ENCODE results near the gene HHAT. TPM values are rescaled to one million over a fixed set of nuclear protein-coding genes. Genes with fewer than 3 reads are reported as not detected.

The HHAT gene
- polyA plus RNA-seq, 3 donors: 1.1 to 1.6 (median 1.5) TPM

GRCh38 chr1:210445931-210446330, 117.2 kb downstream of the HHAT start:
- Histone ChIP-seq H2AFZ (ENCODE audit: insufficient read depth, low read depth, low read length, poor library complexity, severe bottlenecking) (no peak overlapping the region), H3K4me2 (replicated peaks; ENCODE audit: extremely low read depth, low read length, poor library complexity, severe bottlenecking) (no peak overlapping the region), H3K4me3 (replicated peaks in 1 of 3; ENCODE audit: low read depth in 2 of 3, low read length in 3 of 3) (no peak overlapping the region), H3K36me3 (replicated peaks in 1 of 2; ENCODE audit: control insufficient read depth in 1 of 2, insufficient read depth in 2 of 2, low read length in 2 of 2) (no peaks in the 10 kb centered on the region), H3K27me3 (ENCODE audit: control insufficient read depth in 2 of 2, insufficient read depth in 2 of 2, low read length in 2 of 2) (no peaks in the 10 kb centered on the region), H3K27ac (ENCODE audit: low read depth in 1 of 2, low read length in 2 of 2) (no peak overlapping the region), H3K4me1 (ENCODE audit: control insufficient read depth in 1 of 2, insufficient read depth in 2 of 2, low read length in 2 of 2) (no peaks in the 10 kb centered on the region), H3K9ac (ENCODE audit: insufficient read depth, low read length, poor library complexity, severe bottlenecking) (no peak overlapping the region), H4K20me1 (ENCODE audit: insufficient read depth, low read length) (no peaks in the 10 kb centered on the region), H3K79me2 (ENCODE audit: insufficient read depth, low read length) (no peaks in the 10 kb centered on the region), H3K9me3 (replicated peaks in 1 of 2; ENCODE audit: control insufficient read depth in 1 of 2, insufficient read depth in 1 of 2, low read length in 2 of 2) (no peaks in the 10 kb centered on the region)
- WGBS (ENCODE audit: insufficient coverage): 100% methylated on average over 6 of the region's 7 CpGs
- Mint-ChIP-seq H3K27me3 (ENCODE audit: low read depth in 3 of 3) (no peaks in the 10 kb centered on the region), H3K36me3 (no peaks in the 10 kb centered on the region), H3K27ac (no peak overlapping the region), H3K9me3 (no peaks in the 10 kb centered on the region), H3K4me1 (no peaks in the 10 kb centered on the region), H3K4me3 (no peak overlapping the region)
- DNase-seq: no peak
- intact Hi-C loops (cut with micrococcal nuclease): loop anchor here in 1 of 2 donors (5.0 kb wide), 1 partner anchor 391 kb away; no protein-coding TSS in a partner anchor
- TF ChIP-seq CTCF (IDR thresholded peaks at IDR 0.05): no peak

DNA sequence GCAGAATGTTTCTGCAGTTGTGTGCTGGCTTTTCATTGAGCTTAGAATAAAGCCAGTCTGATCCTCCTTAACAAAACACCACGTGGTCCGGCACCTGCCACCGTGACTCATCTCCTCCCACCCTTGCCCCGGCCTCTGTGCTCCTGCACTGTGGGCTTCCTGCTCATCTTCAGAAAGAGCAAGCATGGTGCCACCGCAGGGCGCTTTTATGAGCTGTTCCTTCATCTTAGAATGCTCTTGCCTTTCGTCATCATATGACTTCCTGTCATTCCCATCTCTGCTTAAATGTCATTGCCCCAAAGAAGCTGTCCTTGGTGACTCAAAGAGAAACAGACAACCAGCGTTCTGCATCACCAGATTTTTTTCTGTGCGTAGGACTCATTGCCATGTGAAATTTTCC, 117.8 kb downstream of the HHAT start:
- Histone ChIP-seq H3K4me3 (replicated peaks in 1 of 3; ENCODE audit: low read depth in 2 of 3, low read length in 3 of 3) (no peak overlapping the region), H3K79me2 (ENCODE audit: insufficient read depth, low read length) (no peaks in the 10 kb centered on the region), H3K27ac (ENCODE audit: low read depth in 1 of 2, low read length in 2 of 2) (no peak overlapping the region), H3K27me3 (ENCODE audit: control insufficient read depth in 2 of 2, insufficient read depth in 2 of 2, low read length in 2 of 2) (no peaks in the 10 kb centered on the region), H3K9me3 (replicated peaks in 1 of 2; ENCODE audit: control insufficient read depth in 1 of 2, insufficient read depth in 1 of 2, low read length in 2 of 2) (no peaks in the 10 kb centered on the region), H2AFZ (ENCODE audit: insufficient read depth, low read depth, low read length, poor library complexity, severe bottlenecking) (no peak overlapping the region), H3K9ac (ENCODE audit: insufficient read depth, low read length, poor library complexity, severe bottlenecking) (no peak overlapping the region), H3K4me2 (replicated peaks; ENCODE audit: extremely low read depth, low read length, poor library complexity, severe bottlenecking) (no peak overlapping the region), H4K20me1 (ENCODE audit: insufficient read depth, low read length) (no peaks in the 10 kb centered on the region), H3K36me3 (replicated peaks in 1 of 2; ENCODE audit: control insufficient read depth in 1 of 2, insufficient read depth in 2 of 2, low read length in 2 of 2) (no peaks in the 10 kb centered on the region), H3K4me1 (ENCODE audit: control insufficient read depth in 1 of 2, insufficient read depth in 2 of 2, low read length in 2 of 2) (no peaks in the 10 kb centered on the region)
- Mint-ChIP-seq H3K9me3 (no peaks in the 10 kb centered on the region), H3K4me1 (no peaks in the 10 kb centered on the region), H3K27ac (no peak overlapping the region), H3K4me3 (no peak overlapping the region), H3K27me3 (ENCODE audit: low read depth in 3 of 3) (no peaks in the 10 kb centered on the region), H3K36me3 (no peaks in the 10 kb centered on the region)
- TF ChIP-seq CTCF (IDR thresholded peaks at IDR 0.05): no peak
- 46% methylated on average over 9 of the region's 9 CpGs for WGBS (ENCODE audit: insufficient coverage)
- intact Hi-C loops (cut with micrococcal nuclease): loop anchor here in 1 of 2 donors (5.0 kb wide), 1 partner anchor 391 kb away; no protein-coding TSS in a partner anchor
- DNase-seq: no peak
